ENCODE results near the gene TBL3.

Gene TBL3

DNA sequence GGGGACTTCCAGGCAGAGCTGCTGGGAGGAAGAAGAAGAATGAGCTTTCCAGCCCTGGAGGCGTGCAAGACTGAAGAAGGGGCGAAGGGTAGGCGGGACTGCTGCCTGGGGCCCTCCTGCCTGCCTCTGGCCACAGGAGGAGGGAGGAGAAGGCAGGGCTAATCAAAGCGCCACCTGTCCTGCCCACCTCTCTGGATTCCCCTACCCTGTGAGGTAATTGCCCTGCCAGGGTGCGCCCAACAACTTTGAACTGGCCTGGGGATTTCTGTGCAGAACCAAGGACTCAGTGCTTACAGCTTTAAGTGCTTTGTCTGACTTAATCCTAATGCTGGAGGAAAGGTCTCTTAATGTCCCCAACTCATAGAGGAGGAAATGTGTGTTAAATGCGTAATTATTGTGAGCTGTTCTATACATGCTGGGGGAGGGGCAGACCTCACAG is 9.6 kb downstream of the TBL3 start, which contains the start of gene NOXO1:
Gene NOXO1 (minus strand): TSS at position 72 of the 439 bp plus-strand sequence. CDS start 290 bp downstream, outside the sequence.
- TF ChIP-seq, protein P1, sequence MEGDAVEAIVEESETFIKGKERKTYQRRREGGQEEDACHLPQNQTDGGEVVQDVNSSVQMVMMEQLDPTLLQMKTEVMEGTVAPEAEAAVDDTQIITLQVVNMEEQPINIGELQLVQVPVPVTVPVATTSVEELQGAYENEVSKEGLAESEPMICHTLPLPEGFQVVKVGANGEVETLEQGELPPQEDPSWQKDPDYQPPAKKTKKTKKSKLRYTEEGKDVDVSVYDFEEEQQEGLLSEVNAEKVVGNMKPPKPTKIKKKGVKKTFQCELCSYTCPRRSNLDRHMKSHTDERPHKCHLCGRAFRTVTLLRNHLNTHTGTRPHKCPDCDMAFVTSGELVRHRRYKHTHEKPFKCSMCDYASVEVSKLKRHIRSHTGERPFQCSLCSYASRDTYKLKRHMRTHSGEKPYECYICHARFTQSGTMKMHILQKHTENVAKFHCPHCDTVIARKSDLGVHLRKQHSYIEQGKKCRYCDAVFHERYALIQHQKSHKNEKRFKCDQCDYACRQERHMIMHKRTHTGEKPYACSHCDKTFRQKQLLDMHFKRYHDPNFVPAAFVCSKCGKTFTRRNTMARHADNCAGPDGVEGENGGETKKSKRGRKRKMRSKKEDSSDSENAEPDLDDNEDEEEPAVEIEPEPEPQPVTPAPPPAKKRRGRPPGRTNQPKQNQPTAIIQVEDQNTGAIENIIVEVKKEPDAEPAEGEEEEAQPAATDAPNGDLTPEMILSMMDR (IDR thresholded peaks at IDR 0.05; ENCODE audit: borderline replicate concordance, insufficient read depth, low read depth, low read length), result no peak
- H3K4me3 ChIP-seq (ENCODE audit: low read depth, low read length), result no peak within 1 kb of the TSS

DNA sequence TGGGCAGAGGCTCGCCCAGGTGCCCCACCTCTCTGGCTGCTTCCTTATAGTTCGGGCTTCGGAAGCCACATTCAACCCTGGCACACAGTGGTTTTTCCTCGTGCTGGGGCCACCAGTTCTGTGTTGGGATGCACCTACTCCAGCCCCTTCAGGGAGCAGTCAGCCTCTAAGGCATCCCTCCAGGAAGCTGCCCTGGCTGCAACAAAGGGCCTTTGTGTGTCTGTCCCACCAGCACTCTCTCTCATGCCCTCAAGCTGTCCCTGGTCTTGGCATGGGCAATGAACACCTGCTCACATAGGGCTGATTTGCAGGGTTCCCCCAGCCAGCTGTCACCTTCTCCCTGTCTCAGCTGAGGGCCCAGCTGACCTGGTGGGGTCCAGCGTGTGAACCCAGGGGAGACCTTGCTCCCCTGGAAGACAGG is 10.2 kb downstream of the TBL3 start:
- no peak overlapping the region for H3K4me3 ChIP-seq (ENCODE audit: low read depth, low read length)
- TF ChIP-seq, protein P1 (IDR thresholded peaks at IDR 0.05; ENCODE audit: borderline replicate concordance, insufficient read depth, low read depth, low read length), result no peak

DNA sequence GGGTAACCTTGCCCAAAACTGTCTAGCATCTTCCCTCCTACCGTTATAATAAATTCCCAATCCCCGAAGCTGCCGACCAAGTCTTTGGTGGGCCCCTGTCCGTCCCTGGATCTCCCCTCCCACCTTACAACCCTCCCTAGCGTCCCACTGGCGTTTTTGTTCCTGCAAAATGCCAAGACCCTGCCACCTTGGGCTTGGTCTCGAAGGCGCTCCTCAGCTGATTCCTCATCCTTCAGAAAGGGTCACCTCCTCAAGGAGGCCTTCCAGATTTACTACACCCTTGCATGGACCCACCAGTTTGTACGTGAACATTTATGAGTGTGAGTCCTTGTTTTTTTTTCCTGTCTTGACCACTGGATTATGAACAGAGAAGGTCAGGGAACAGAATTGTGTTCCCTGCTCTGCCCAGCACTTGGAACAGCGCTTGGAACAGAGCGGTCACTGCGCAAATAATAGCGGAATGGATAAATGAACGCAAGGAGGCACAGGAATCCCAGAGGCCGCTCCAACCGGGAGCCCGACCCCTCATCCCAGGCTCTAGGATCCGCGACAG is 11.2 kb downstream of the TBL3 start:
- TF ChIP-seq, protein P1 (IDR thresholded peaks at IDR 0.05; ENCODE audit: borderline replicate concordance, insufficient read depth, low read depth, low read length), result peak; percentile 26; the same call in 1 of the 2 replicates
- no peak overlapping the region for H3K4me3 ChIP-seq (ENCODE audit: low read depth, low read length)

DNA sequence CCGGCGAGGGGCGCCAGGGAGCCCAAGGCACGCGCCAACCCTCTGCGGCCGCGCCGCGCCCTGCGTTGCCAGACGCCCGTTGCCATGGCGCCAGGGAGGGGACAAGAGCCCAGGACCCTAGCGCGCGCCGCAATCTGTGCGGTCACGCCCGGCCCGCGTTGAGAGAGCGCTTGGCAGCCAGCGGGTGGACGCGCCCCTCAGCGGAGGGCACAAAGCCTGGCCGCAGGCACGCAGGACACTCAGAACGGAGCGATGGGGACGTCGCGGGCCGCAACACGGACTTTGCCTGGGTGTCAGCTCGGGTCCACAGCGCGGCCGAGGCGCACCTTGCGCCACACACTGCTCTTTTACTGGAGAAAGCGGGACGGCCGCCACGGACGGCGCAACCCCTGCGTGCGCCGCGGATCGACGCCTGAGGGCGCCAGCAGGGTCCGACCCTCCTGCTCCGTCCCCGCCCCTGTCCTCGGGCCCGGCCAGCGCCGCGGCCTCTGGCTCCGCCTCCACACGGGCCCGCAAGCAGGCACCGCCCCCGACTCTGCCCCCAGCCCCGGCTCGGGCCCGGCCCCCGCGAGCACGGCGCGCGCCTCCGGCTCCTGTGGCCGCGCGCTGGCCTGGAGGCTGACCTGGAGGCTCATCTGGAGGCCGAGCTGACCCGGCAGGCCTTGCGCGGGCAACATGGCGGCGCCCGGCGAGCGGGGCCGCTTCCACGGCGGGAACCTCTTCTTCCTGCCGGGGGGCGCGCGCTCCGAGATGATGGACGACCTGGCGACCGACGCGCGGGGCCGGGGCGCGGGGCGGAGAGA is 11.9 kb downstream of the TBL3 start, which contains the start of gene GFER:
Gene GFER (plus strand): TSS at position 650 of the 803 bp plus-strand sequence. CDS start 26 bp downstream, at position 676.
- TF ChIP-seq, protein P1 (IDR thresholded peaks at IDR 0.05; ENCODE audit: borderline replicate concordance, insufficient read depth, low read depth, low read length), result peak; percentile 55
- H3K4me3 ChIP-seq (ENCODE audit: low read depth, low read length), result peak within 1 kb of the TSS; percentile 63

DNA sequence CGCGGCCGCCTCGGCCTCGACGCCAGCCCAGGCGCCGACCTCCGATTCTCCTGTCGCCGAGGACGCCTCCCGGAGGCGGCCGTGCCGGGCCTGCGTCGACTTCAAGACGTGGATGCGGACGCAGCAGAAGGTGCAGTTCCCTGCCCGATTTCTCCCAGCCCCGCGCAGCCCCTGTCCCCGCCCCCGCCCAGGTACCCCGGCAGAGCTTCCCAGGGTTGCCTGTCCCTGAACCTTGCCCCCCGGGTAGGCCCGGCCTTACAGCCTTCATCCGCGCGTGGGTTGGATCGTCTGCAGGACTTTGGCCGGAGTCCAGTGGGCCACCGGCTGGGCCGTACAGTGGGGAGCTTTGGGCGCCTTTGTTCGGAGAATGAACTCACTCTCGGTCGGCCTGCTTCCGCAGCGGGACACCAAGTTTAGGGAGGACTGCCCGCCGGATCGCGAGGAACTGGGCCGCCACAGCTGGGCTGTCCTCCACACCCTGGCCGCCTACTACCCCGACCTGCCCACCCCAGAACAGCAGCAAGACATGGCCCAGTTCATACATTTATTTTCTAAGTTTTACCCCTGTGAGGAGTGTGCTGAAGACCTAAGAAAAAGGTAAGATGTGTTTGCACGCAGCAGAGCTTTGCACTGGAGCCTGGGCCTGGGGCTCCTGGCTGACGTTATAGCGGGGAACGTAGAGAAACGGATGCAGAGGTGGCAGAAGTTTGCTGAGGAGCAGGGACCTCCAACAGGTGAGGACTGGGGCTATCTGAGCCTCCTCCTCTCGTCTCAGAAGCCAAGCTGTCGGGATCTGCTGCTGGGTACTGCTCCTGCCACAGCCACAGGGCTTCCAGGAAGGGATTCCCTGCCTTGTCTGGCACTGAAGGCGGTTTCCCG is 12.7 kb downstream of the TBL3 start:
- TF ChIP-seq, protein P1 (IDR thresholded peaks at IDR 0.05; ENCODE audit: borderline replicate concordance, insufficient read depth, low read depth, low read length), result no peak
- H3K4me3 ChIP-seq (ENCODE audit: low read depth, low read length), result peak overlapping the region; percentile 63

DNA sequence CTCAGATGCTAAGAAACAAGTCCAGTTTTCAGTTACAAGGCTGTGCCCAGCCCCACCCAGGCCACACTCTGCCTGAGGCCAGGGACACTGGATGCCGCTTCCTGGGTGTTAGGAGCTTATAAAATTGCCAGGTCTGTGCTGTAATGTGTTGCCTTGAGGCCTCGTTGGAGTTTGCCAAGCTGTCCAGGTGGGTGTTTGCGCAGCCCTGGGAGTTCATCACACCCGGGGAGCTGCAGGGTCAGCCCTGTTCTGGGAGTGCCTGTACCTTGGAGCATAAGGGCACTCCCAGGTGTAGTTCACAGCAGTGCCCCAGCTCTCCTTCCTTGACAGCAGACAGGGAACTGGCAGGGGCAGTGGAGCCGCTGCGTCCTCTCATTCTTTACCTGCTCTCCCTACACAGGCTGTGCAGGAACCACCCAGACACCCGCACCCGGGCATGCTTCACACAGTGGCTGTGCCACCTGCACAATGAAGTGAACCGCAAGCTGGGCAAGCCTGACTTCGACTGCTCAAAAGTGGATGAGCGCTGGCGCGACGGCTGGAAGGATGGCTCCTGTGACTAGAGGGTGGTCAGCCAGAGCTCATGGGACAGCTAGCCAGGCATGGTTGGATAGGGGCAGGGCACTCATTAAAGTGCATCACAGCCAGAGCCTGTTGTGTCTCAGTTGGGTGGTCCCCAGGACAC is 13.8 kb downstream of the TBL3 start:
- peak overlapping the region; percentile 63 for H3K4me3 ChIP-seq (ENCODE audit: low read depth, low read length)
- TF ChIP-seq, protein P1 (IDR thresholded peaks at IDR 0.05; ENCODE audit: borderline replicate concordance, insufficient read depth, low read depth, low read length), result no peak
